ENCODE data around the gene NEK6. TPM values are rescaled to one million over a fixed set of nuclear protein-coding genes. Genes with fewer than 3 reads are reported as not detected.

The NEK6 gene
- total RNA-seq, 1 donor from 2014 or later: 15.7 TPM

GRCh38 chr9:124335320-124335707 is 77.6 kb downstream of the NEK6 start:
- Histone ChIP-seq H3K27me3 (ENCODE audit: control insufficient read depth in 3 of 3, insufficient read depth in 3 of 3, low read length in 3 of 3) (peaks cover 0 to 13% (median 0%) of the 10 kb centered on the region in 3 donors), H3K27ac (ENCODE audit: low read depth, low read length) (no peak overlapping the region), H3K4me1 (ENCODE audit: control insufficient read depth in 3 of 3, insufficient read depth in 3 of 3, low read length in 3 of 3) (peaks cover 4 to 7% (median 6%) of the 10 kb centered on the region in 3 donors), H3K9me3 (ENCODE audit: control insufficient read depth in 3 of 3, low read length in 3 of 3) (peaks cover 3 to 8% (median 6%) of the 10 kb centered on the region in 3 donors), H3K36me3 (ENCODE audit: control insufficient read depth in 3 of 3, insufficient read depth in 3 of 3, low read length in 3 of 3) (peaks cover 0 to 18% (median 5%) of the 10 kb centered on the region in 3 donors), H3K9ac (ENCODE audit: low read depth in 1 of 3, low read length in 3 of 3) (no peak overlapping the region), H3K4me3 (ENCODE audit: low read length in 3 of 3) (no peak overlapping the region)

DNA sequence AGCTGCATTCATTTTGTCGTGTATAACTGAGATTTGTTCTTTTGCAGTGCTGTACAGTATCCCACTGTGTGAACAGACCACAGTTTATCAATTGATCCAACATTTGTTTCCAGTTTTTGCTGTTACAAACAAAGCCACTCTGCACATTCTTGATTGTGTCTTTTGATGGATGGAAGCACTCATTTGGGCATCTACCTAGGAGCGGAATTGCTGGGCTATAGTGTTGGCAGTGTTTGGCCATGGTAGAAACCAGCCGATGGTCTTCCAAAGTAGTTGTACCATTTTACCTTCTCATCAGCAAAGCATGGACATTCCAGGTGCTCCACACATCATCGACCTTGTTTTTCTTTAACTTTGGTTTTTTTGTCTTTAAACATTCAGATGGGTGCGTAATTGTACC is 79.8 kb downstream of the NEK6 start:
- H3K36me3 ChIP-seq (ENCODE audit: control insufficient read depth in 3 of 3, insufficient read depth in 3 of 3, low read length in 3 of 3): peaks cover 0 to 19% (median 5%) of the 10 kb centered on the region in 3 donors
- no peak overlapping the region for H3K27ac ChIP-seq (ENCODE audit: low read depth, low read length)
- peaks cover 3 to 8% (median 6%) of the 10 kb centered on the region in 3 donors for H3K9me3 ChIP-seq (ENCODE audit: control insufficient read depth in 3 of 3, low read length in 3 of 3)
- no peak overlapping the region for H3K4me3 ChIP-seq (ENCODE audit: low read length in 3 of 3)
- H3K9ac ChIP-seq (ENCODE audit: low read depth in 1 of 3, low read length in 3 of 3): no peak overlapping the region
- peaks cover 0 to 15% (median 0%) of the 10 kb centered on the region in 3 donors for H3K27me3 ChIP-seq (ENCODE audit: control insufficient read depth in 3 of 3, insufficient read depth in 3 of 3, low read length in 3 of 3)
- peaks cover 4 to 8% (median 6%) of the 10 kb centered on the region in 3 donors for H3K4me1 ChIP-seq (ENCODE audit: control insufficient read depth in 3 of 3, insufficient read depth in 3 of 3, low read length in 3 of 3)

DNA sequence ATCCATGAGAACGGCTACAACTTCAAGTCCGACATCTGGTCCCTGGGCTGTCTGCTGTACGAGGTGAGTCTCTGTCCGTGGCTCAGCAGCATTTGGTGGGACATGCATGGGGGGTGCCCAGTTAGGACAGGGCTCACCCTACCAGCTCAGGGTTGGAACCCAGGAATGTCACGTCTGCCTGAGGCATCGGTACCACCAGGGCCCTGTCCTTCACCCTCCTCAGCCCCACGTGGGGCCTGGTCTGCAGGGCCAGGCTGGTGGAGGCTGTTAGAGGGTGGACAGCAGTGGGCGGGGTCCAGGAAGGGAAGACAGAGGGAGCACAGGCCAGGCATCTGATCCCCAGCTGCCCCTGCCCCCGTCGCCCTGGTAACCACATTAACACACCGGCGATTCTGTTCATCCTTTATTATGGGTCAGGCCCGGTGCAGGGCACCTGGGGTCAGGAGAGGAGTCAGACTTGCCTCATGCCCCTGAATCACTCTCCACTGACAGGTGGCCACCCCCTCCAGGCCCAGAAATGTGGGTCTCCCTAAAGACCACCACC is 81.9 kb downstream of the NEK6 start:
- Histone ChIP-seq H3K4me1 (ENCODE audit: control insufficient read depth in 3 of 3, insufficient read depth in 3 of 3, low read length in 3 of 3) (peaks cover 11 to 21% (median 16%) of the 10 kb centered on the region in 3 donors), H3K4me3 (ENCODE audit: low read length in 3 of 3) (no peak overlapping the region), H3K27ac (ENCODE audit: low read depth, low read length) (no peak overlapping the region), H3K36me3 (ENCODE audit: control insufficient read depth in 3 of 3, insufficient read depth in 3 of 3, low read length in 3 of 3) (peaks cover 0 to 15% (median 5%) of the 10 kb centered on the region in 3 donors), H3K9ac (ENCODE audit: low read depth in 1 of 3, low read length in 3 of 3) (no peak overlapping the region), H3K9me3 (ENCODE audit: control insufficient read depth in 3 of 3, low read length in 3 of 3) (peaks cover 3 to 8% (median 6%) of the 10 kb centered on the region in 3 donors), H3K27me3 (ENCODE audit: control insufficient read depth in 3 of 3, insufficient read depth in 3 of 3, low read length in 3 of 3) (peaks cover 0 to 15% (median 0%) of the 10 kb centered on the region in 3 donors)

- peaks cover 3 to 8% (median 6%) of the 10 kb centered on the region in 3 donors for H3K9me3 ChIP-seq (ENCODE audit: control insufficient read depth in 3 of 3, low read length in 3 of 3)
- H3K27ac ChIP-seq (ENCODE audit: low read depth, low read length): no peak overlapping the region
- no peak overlapping the region for H3K4me3 ChIP-seq (ENCODE audit: low read length in 3 of 3)
- peaks cover 11 to 21% (median 16%) of the 10 kb centered on the region in 3 donors for H3K4me1 ChIP-seq (ENCODE audit: control insufficient read depth in 3 of 3, insufficient read depth in 3 of 3, low read length in 3 of 3)
- H3K36me3 ChIP-seq (ENCODE audit: control insufficient read depth in 3 of 3, insufficient read depth in 3 of 3, low read length in 3 of 3): peaks cover 0 to 9% (median 3%) of the 10 kb centered on the region in 3 donors
- no peak overlapping the region for H3K9ac ChIP-seq (ENCODE audit: low read depth in 1 of 3, low read length in 3 of 3)
- H3K27me3 ChIP-seq (ENCODE audit: control insufficient read depth in 3 of 3, insufficient read depth in 3 of 3, low read length in 3 of 3): peaks cover 0 to 15% (median 0%) of the 10 kb centered on the region in 3 donors
Observed at GRCh38 chr9:124340219-124341069, 82.7 kb downstream of the NEK6 start.

GRCh38 chr9:124341455-124342170 is 83.9 kb downstream of the NEK6 start:
- H3K9ac ChIP-seq (ENCODE audit: low read depth in 1 of 3, low read length in 3 of 3): no peak overlapping the region
- H3K4me1 ChIP-seq (ENCODE audit: control insufficient read depth in 3 of 3, insufficient read depth in 3 of 3, low read length in 3 of 3): peaks cover 11 to 21% (median 16%) of the 10 kb centered on the region in 3 donors
- peaks cover 0 to 10% (median 7%) of the 10 kb centered on the region in 3 donors for H3K36me3 ChIP-seq (ENCODE audit: control insufficient read depth in 3 of 3, insufficient read depth in 3 of 3, low read length in 3 of 3)
- H3K9me3 ChIP-seq (ENCODE audit: control insufficient read depth in 3 of 3, low read length in 3 of 3): peaks cover 3 to 8% (median 6%) of the 10 kb centered on the region in 3 donors
- peaks cover 0 to 15% (median 0%) of the 10 kb centered on the region in 3 donors for H3K27me3 ChIP-seq (ENCODE audit: control insufficient read depth in 3 of 3, insufficient read depth in 3 of 3, low read length in 3 of 3)
- no peak overlapping the region for H3K4me3 ChIP-seq (ENCODE audit: low read length in 3 of 3)
- H3K27ac ChIP-seq (ENCODE audit: low read depth, low read length): no peak overlapping the region

GRCh38 chr9:124342402-124342775 is 84.6 kb downstream of the NEK6 start:
- Histone ChIP-seq H3K27me3 (ENCODE audit: control insufficient read depth in 3 of 3, insufficient read depth in 3 of 3, low read length in 3 of 3) (peaks cover 0 to 15% (median 0%) of the 10 kb centered on the region in 3 donors), H3K9me3 (ENCODE audit: control insufficient read depth in 3 of 3, low read length in 3 of 3) (peaks cover 3 to 4% (median 4%) of the 10 kb centered on the region in 3 donors), H3K4me1 (ENCODE audit: control insufficient read depth in 3 of 3, insufficient read depth in 3 of 3, low read length in 3 of 3) (peaks cover 11 to 21% (median 16%) of the 10 kb centered on the region in 3 donors), H3K4me3 (ENCODE audit: low read length in 3 of 3) (peak overlapping the region in 2 of 3 donors; percentile 37 to 49), H3K36me3 (ENCODE audit: control insufficient read depth in 3 of 3, insufficient read depth in 3 of 3, low read length in 3 of 3) (peaks cover 0 to 9% (median 9%) of the 10 kb centered on the region in 3 donors), H3K9ac (ENCODE audit: low read depth in 1 of 3, low read length in 3 of 3) (peak overlapping the region in 2 of 3 donors; percentile 30 to 62), H3K27ac (ENCODE audit: low read depth, low read length) (peak overlapping the region; percentile 60)

GRCh38 chr9:124342776-124343485 is 85.2 kb downstream of the NEK6 start:
- peaks cover 11 to 21% (median 16%) of the 10 kb centered on the region in 3 donors for H3K4me1 ChIP-seq (ENCODE audit: control insufficient read depth in 3 of 3, insufficient read depth in 3 of 3, low read length in 3 of 3)

GRCh38 chr9:124343533-124344290 is 86.0 kb downstream of the NEK6 start:
- Histone ChIP-seq H3K4me3 (ENCODE audit: low read length in 3 of 3) (peak overlapping the region; percentile 23 to 50 (median 41)), H3K36me3 (ENCODE audit: control insufficient read depth in 3 of 3, insufficient read depth in 3 of 3, low read length in 3 of 3) (peaks cover 4 to 16% (median 14%) of the 10 kb centered on the region in 3 donors), H3K27me3 (ENCODE audit: control insufficient read depth in 3 of 3, insufficient read depth in 3 of 3, low read length in 3 of 3) (peaks cover 0 to 15% (median 0%) of the 10 kb centered on the region in 3 donors), H3K9ac (ENCODE audit: low read depth in 1 of 3, low read length in 3 of 3) (peak overlapping the region in 2 of 3 donors; percentile 62 to 64), H3K27ac (ENCODE audit: low read depth, low read length) (peak overlapping the region; percentile 60), H3K4me1 (ENCODE audit: control insufficient read depth in 3 of 3, insufficient read depth in 3 of 3, low read length in 3 of 3) (peaks cover 11 to 21% (median 16%) of the 10 kb centered on the region in 3 donors), H3K9me3 (ENCODE audit: control insufficient read depth in 3 of 3, low read length in 3 of 3) (no peaks in the 10 kb centered on the region)

More at GRCh38 chr9:124342776-124343485, 85.2 kb downstream of the NEK6 start:
- Histone ChIP-seq H3K9ac (ENCODE audit: low read depth in 1 of 3, low read length in 3 of 3) (peak overlapping the region; percentile 30 to 64 (median 62)), H3K27ac (ENCODE audit: low read depth, low read length) (peak overlapping the region; percentile 60), H3K36me3 (ENCODE audit: control insufficient read depth in 3 of 3, insufficient read depth in 3 of 3, low read length in 3 of 3) (peaks cover 0 to 8% (median 8%) of the 10 kb centered on the region in 3 donors), H3K27me3 (ENCODE audit: control insufficient read depth in 3 of 3, insufficient read depth in 3 of 3, low read length in 3 of 3) (peaks cover 0 to 15% (median 0%) of the 10 kb centered on the region in 3 donors), H3K9me3 (ENCODE audit: control insufficient read depth in 3 of 3, low read length in 3 of 3) (no peaks in the 10 kb centered on the region), H3K4me3 (ENCODE audit: low read length in 3 of 3) (peak overlapping the region; percentile 23 to 50 (median 49))

Data from skeletal muscle tissue (tissue), 4 donors.